B cell (primary cell): ENCODE results near the gene CACUL1. TPM values are rescaled to one million over a fixed set of nuclear protein-coding genes. Genes with fewer than 3 reads are reported as not detected.
A peak's percentile ranks its signal among the peaks of the same experiment; 100 is the strongest.

ENCODE experiments used
- ATAC-seq: fragments of 200-7000 bp; cut with Tn5 transposase; one replicate; pipeline ENCODE4 v1.10.0; 2021; ENCODE audit warnings: low read depth, mild to moderate bottlenecking, moderate number of reproducible peaks, moderate library complexity
- CTCF ChIA-PET: fragments of 350-600 bp; sonication (Branson Sonifier 250); formaldehyde crosslinking; loops from one replicate; lab custom pipeline; 2021; ENCODE audit warnings: antibody characterized with exemption, inconsistent platforms; lab: Charles Lee
- POLR2A ChIA-PET: fragments of 350-600 bp; sonication (Branson Sonifier 250); formaldehyde crosslinking; loops from one replicate; lab custom pipeline; 2021; ENCODE audit warnings: antibody characterized with exemption; lab: Charles Lee
- DNase-seq: peaks from one replicate; pipeline ENCODE4 v3.0.0; 2013
- H2AFZ ChIP-seq: 2 replicates; pipeline ENCODE4 v1.6.1; 2012; ENCODE audit warnings: mild to moderate bottlenecking, low read depth, low read length; ENCODE audit not compliant: insufficient read depth, poor library complexity, severe bottlenecking
- H3K27ac ChIP-seq, 2 donors: 1 replicate in 1 of 2; 2 replicates in 1 of 2; pipeline ENCODE4 v1.5.1; 2012 to 2013; ENCODE audit warnings: low read length in 2 of 2, mild to moderate bottlenecking in 2 of 2, moderate library complexity in 1 of 2
- H3K27me3 ChIP-seq, 4 experiments: fragments of 200-600 bp in 1 of 4; sonication (generic) in 1 of 4; replicated peaks in 1 of 4; 1 replicate in 2 of 4; 2 replicates in 2 of 4; pipeline versions ENCODE4 v1.6.1 to v1.7.0; 2013 to 2016; ENCODE audit warnings: low read length in 3 of 4, mild to moderate bottlenecking in 2 of 4, mixed read lengths in 1 of 4, moderate library complexity in 1 of 4; ENCODE audit not compliant: insufficient read depth in 4 of 4, control insufficient read depth in 3 of 4; ENCODE audit errors: control extremely low read depth in 1 of 4
- H3K36me3 ChIP-seq, 2 experiments: replicated peaks in 1 of 2; 1 replicate in 1 of 2; 2 replicates in 1 of 2; pipeline versions ENCODE4 v1.6.1 to v1.7.1; 2013; ENCODE audit warnings: low read length in 1 of 2; ENCODE audit not compliant: insufficient read depth in 2 of 2, control insufficient read depth in 1 of 2; ENCODE audit errors: control extremely low read depth in 1 of 2, extremely low read depth in 1 of 2
- H3K4me1 ChIP-seq, 2 donors: fragments of 200-600 bp in 1 of 2; sonication (generic) in 1 of 2; 1 replicate in 1 of 2; 2 replicates in 1 of 2; pipeline versions ENCODE4 v1.5.1 to v1.6.1; 2013 to 2017; ENCODE audit warnings: low read length in 2 of 2; ENCODE audit not compliant: control insufficient read depth in 2 of 2, insufficient read depth in 2 of 2
- H3K4me2 ChIP-seq: replicated peaks from 2 replicates; pipeline ENCODE3; 2012; ENCODE audit warnings: mild to moderate bottlenecking, low read depth, low read length; ENCODE audit not compliant: poor library complexity, severe bottlenecking
- H3K4me3 ChIP-seq, 5 experiments: fragments of 200-600 bp in 1 of 5; sonication (generic) in 1 of 5; 1 replicate in 3 of 5; 2 replicates in 2 of 5; pipeline versions ENCODE4 v1.5.1 to v1.7.0; 2011 to 2016; ENCODE audit warnings: low read length in 4 of 5, mild to moderate bottlenecking in 4 of 5, low read depth in 2 of 5, control low read depth in 1 of 5, moderate library complexity in 1 of 5; ENCODE audit not compliant: insufficient read depth in 1 of 5; ENCODE audit errors: control extremely low read depth in 1 of 5, extremely low read depth in 1 of 5
- H3K79me2 ChIP-seq: fragments of 200-600 bp; sonication (generic); one replicate; pipeline ENCODE4 v1.6.0; 2016; ENCODE audit warnings: low read length; ENCODE audit not compliant: control insufficient read depth, insufficient read depth
- H3K9ac ChIP-seq: fragments of 200-600 bp; sonication (generic); 2 replicates; pipeline ENCODE4 v1.6.1; 2017; ENCODE audit warnings: mild to moderate bottlenecking, low read length, moderate library complexity
- H3K9me3 ChIP-seq, 3 donors: one replicate each; pipeline versions ENCODE4 v1.6.1 to v1.7.1; 2013; ENCODE audit warnings: low read length in 2 of 3; ENCODE audit not compliant: control insufficient read depth in 2 of 3, insufficient read depth in 1 of 3; ENCODE audit errors: control extremely low read depth in 1 of 3
- H4K20me1 ChIP-seq: 2 replicates; pipeline ENCODE4 v1.6.0; 2012; ENCODE audit warnings: mild to moderate bottlenecking, low read length; ENCODE audit not compliant: insufficient read depth, control insufficient read depth, poor library complexity, severe bottlenecking
- H3K27ac Mint-ChIP-seq: one replicate; pipeline ENCODE4 v1.8.0; 2021; ENCODE audit warnings: mixed read lengths
- H3K27me3 Mint-ChIP-seq: one replicate; pipeline ENCODE4 v1.8.0; 2021; ENCODE audit warnings: mixed read lengths
- H3K4me1 Mint-ChIP-seq: one replicate; pipeline ENCODE4 v1.8.0; 2021; ENCODE audit warnings: mixed read lengths
- H3K4me3 Mint-ChIP-seq: one replicate; pipeline ENCODE4 v1.8.0; 2021; ENCODE audit warnings: mixed read lengths
- H3K9me3 Mint-ChIP-seq: one replicate; pipeline ENCODE4 v1.8.0; 2022; ENCODE audit warnings: mixed read lengths; ENCODE audit not compliant: insufficient read depth
- EZH2 ChIP-seq: IDR thresholded peaks from 2 replicates; pipeline ENCODE4 v1.6.1; 2012; ENCODE audit warnings: borderline replicate concordance, low read depth, mild to moderate bottlenecking, moderate library complexity, low read length; ENCODE audit not compliant: insufficient read depth, poor library complexity, severe bottlenecking
- WGBS: methylation state at CpG from one replicate; pipeline ENCODE4 v1.1.5; 2013; ENCODE audit warnings: missing lambda C conversion rate; ENCODE audit not compliant: insufficient coverage; 5-methylcytosine and 5-hydroxymethylcytosine counted together
- intact Hi-C: fragments of 100-400 bp; cut with micrococcal nuclease; formaldehyde crosslinking; loops from one replicate; pipeline ENCODE4 v1.10.0; 2022
- polyA plus RNA-seq: library from polyadenylated mRNA; depleted of rRNA; stranded (reverse); fragments of >200 nt; gene quantifications from 2 replicates; pipeline ENCODE4 v1.2.3, GENCODE V29; 2012
- total RNA-seq, 2 donors: library from RNA; stranded (reverse); fragments of 120-200 nt in 1 of 2; gene quantifications; 1 replicate in 1 of 2; 2 replicates in 1 of 2; pipeline versions ENCODE4 v1.2.3 to v1.2.4, GENCODE V29; 2013 to 2022
- TF ChIP-seq, protein P1 (sequence below): fragments of 200-600 bp; IDR thresholded peaks from one replicate; pipeline ENCODE4 v1.8.0; 2022; ENCODE audit warnings: antibody characterized with exemption, mild to moderate bottlenecking

The CACUL1 gene
- total and polyA plus RNA-seq, 2 donors (not counting 1 experiment from before 2014, with no cell fraction given): 7.4 to 39.5 TPM

DNA sequence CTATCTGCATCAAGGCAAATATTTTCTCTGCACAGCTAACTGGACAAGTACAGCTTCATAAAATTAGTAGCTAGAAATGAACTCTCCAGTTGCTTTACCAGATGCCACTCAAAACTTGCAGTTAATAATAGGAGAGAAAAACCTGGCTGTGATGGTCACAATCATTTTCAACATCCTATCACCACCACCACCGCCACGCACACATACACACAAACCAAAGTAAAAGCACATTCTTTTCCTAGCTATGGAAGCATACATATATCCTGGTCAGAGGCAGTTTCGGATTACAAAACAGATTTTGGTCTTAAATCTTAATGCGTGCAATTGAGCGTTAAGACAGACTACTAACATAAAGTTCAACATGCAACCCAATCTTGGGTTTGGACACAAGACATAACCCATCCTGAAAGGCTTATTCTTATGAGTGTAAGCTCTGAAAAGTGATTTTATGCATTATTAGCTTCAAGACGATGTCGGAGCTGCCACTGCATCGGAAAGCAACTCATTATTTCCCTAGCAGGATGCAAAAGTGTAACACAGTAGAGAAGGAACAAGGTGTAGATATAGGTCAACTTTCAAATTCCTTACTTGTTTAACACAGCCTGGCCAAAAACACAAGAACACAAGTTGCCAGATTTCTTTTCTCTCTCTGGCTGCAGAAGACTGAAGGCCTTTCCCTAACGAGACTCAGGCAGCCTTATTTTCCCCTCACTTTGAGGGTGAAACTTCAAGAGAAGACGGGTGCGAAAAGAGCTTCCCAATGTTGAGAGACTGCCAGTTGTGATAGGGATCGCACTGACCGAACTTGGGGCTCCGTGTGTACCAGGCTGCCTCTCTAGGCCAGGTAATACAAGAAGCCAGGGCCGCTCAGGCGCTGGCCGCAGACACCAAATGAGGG lies 1.2 kb downstream of the CACUL1 start:
- Histone ChIP-seq H3K4me2 (peak overlapping the region; percentile 77), H3K79me2 (peaks cover 59% of the 10 kb centered on the region), H4K20me1 (peaks cover 17% of the 10 kb centered on the region), H3K36me3 (no peaks in the 10 kb centered on the region), H3K27me3 (no peaks in the 10 kb centered on the region), H3K4me3 (peak overlapping the region; percentile 80 to 98 (median 93)), H3K4me1 (peaks cover 25 to 26% of the 10 kb centered on the region in 2 donors), H2AFZ (peak overlapping the region; percentile 95), H3K9me3 (no peaks in the 10 kb centered on the region), H3K9ac (peak overlapping the region; percentile 98), H3K27ac (peak overlapping the region in 1 of 2 donors; percentile 93)
- DNase-seq (no peak), ATAC-seq (no peak)
- WGBS: under 1% methylated on average over 8 of the region's 17 CpGs
- Mint-ChIP-seq H3K27me3 (no peaks in the 10 kb centered on the region), H3K9me3 (no peaks in the 10 kb centered on the region), H3K4me1 (peaks cover 53% of the 10 kb centered on the region), H3K4me3 (peak overlapping the region; percentile 96), H3K27ac (peak overlapping the region; percentile 84)
- intact Hi-C loops: loop anchor here (1.0 to 10.0 kb wide), 5 partner anchors 24 to 1379 kb away; partner anchors contain the start of genes EIF3A, PDZD8, SEC23IP and SFXN4
- TF ChIP-seq, protein P1, sequence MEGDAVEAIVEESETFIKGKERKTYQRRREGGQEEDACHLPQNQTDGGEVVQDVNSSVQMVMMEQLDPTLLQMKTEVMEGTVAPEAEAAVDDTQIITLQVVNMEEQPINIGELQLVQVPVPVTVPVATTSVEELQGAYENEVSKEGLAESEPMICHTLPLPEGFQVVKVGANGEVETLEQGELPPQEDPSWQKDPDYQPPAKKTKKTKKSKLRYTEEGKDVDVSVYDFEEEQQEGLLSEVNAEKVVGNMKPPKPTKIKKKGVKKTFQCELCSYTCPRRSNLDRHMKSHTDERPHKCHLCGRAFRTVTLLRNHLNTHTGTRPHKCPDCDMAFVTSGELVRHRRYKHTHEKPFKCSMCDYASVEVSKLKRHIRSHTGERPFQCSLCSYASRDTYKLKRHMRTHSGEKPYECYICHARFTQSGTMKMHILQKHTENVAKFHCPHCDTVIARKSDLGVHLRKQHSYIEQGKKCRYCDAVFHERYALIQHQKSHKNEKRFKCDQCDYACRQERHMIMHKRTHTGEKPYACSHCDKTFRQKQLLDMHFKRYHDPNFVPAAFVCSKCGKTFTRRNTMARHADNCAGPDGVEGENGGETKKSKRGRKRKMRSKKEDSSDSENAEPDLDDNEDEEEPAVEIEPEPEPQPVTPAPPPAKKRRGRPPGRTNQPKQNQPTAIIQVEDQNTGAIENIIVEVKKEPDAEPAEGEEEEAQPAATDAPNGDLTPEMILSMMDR: no peak
- TF ChIP-seq EZH2: no peak
- POLR2A ChIA-PET: interaction anchor here (1.3 kb wide), 1 partner anchor 23 kb away, joined by 11 read pairs; no protein-coding TSS in a partner anchor
- CTCF ChIA-PET: interaction anchor here (1.6 to 2.0 kb wide), 3 partner anchors 24 to 34 kb away, joined by 5 to 13 read pairs (median 9); no protein-coding TSS in a partner anchor
